Activated T-cell treated with anti-CD3 and anti-CD28 coated beads, Interleukin-2, amount 50 U/mL, for 24 hours (primary cell): ENCODE results near the gene ZHX3.
A peak's percentile ranks its signal among the peaks of the same experiment; 100 is the strongest.

Experiments
- DNase-seq: peaks from one replicate; pipeline ENCODE4 v3.0.0-alpha.2; 2020
- H3K27ac Mint-ChIP-seq: 2 replicates; pipeline ENCODE4 v1.8.0; 2020; ENCODE audit warnings: mild to moderate bottlenecking, mixed read lengths
- H3K27me3 Mint-ChIP-seq: 2 replicates; pipeline ENCODE4 v1.8.0; 2020; ENCODE audit warnings: mixed read lengths
- H3K36me3 Mint-ChIP-seq: 2 replicates; pipeline ENCODE4 v1.8.0; 2020; ENCODE audit warnings: low read depth, mixed read lengths
- H3K4me1 Mint-ChIP-seq: 2 replicates; pipeline ENCODE4 v1.8.0; 2020; ENCODE audit warnings: low read depth, mixed read lengths
- H3K4me3 Mint-ChIP-seq: 2 replicates; pipeline ENCODE4 v1.8.0; 2020; ENCODE audit warnings: mild to moderate bottlenecking, moderate library complexity, mixed read lengths
- H3K9me3 Mint-ChIP-seq: 2 replicates; pipeline ENCODE4 v1.8.0; 2020; ENCODE audit warnings: mixed read lengths

Gene ZHX3

DNA sequence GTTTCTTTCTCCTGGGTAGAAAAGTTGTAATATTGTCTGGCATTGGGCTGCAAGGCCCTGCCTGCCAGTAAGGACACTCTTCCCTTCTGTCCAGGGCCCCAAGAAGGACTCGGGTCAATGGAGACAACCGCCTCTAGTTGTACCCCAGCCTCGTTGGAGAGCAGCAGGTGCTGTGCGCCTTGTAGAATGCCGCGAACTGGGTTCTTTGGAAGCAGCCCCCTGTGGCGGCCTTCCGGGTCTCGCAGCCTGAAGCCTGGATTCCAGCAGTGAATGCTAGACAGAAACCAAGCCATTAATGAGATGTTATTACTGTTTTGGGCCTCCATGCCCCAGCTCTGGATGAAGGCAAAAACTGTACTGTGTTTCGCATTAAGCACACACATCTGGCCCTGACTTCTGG, 143.2 kb downstream of the ZHX3 start:
- Mint-ChIP-seq H3K36me3 (peaks cover 99% of the 10 kb centered on the region), H3K27me3 (no peaks in the 10 kb centered on the region), H3K9me3 (no peaks in the 10 kb centered on the region), H3K4me1 (peaks cover 9% of the 10 kb centered on the region), H3K4me3 (no peak overlapping the region), H3K27ac (peak overlapping the region; percentile 82)
- peak; percentile 26 for DNase-seq

DNA sequence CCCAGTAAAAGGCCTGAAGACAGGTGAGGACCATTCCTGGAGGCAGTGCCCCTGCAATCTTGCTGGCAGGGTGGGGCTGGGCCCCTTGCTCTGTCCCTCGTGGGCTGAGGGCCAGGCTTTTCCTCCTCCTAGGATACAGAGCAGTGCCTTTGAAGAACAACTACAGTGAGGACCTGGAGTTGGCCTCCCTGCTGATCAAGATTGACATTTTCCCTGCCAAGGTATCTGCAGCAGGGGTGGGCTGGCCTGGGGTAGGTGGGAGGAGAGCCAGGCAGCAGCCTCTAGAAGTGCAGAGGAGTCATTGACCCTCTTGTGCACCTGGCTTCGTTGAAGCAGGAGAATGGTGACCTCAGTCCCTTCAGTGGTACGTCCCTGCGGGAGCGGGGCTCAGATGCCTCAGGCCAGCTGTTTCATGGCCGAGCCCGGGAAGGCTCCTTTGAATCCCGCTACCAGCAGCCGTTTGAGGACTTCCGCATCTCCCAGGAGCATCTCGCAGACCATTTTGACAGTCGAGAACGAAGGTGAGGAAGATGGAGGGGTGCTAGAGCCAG, 143.7 kb downstream of the ZHX3 start:
- Mint-ChIP-seq H3K27ac (peak overlapping the region; percentile 88), H3K27me3 (no peaks in the 10 kb centered on the region), H3K4me3 (no peak overlapping the region), H3K9me3 (no peaks in the 10 kb centered on the region), H3K4me1 (peaks cover 9% of the 10 kb centered on the region), H3K36me3 (peaks cover 99% of the 10 kb centered on the region)
- DNase-seq: peak; percentile 23

DNA sequence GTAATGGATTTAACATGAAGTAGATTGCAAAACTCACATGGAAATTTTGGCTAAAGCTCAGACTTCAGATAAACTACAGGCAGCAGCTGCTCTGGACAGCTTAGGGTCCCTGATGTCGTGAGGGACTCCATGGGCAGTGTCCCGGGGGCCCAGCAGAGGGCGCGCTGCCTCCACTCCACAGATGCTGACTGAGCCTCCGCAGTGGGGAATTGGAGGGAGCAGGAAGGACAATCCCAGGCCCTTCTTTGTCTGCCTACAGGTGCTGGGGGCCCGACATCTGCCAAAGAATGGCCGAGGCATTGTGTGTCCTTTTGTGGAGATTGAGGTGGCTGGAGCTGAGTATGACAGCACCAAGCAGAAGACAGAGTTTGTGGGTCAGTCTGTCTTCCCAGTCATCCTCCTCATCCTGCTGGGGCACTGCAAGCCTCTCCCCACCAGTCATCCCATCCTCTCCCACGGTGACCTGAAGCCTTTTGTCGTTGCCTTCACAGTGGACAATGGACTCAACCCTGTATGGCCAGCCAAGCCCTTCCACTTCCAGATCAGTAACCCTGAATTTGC, 144.3 kb downstream of the ZHX3 start:
- no peak overlapping the region for H3K4me3 Mint-ChIP-seq
- no peaks in the 10 kb centered on the region for H3K9me3 Mint-ChIP-seq
- H3K36me3 Mint-ChIP-seq: peaks cover 99% of the 10 kb centered on the region
- H3K4me1 Mint-ChIP-seq: peaks cover 9% of the 10 kb centered on the region
- peak; percentile 81 for DNase-seq
- peak overlapping the region; percentile 88 for H3K27ac Mint-ChIP-seq
- no peaks in the 10 kb centered on the region for H3K27me3 Mint-ChIP-seq

DNA sequence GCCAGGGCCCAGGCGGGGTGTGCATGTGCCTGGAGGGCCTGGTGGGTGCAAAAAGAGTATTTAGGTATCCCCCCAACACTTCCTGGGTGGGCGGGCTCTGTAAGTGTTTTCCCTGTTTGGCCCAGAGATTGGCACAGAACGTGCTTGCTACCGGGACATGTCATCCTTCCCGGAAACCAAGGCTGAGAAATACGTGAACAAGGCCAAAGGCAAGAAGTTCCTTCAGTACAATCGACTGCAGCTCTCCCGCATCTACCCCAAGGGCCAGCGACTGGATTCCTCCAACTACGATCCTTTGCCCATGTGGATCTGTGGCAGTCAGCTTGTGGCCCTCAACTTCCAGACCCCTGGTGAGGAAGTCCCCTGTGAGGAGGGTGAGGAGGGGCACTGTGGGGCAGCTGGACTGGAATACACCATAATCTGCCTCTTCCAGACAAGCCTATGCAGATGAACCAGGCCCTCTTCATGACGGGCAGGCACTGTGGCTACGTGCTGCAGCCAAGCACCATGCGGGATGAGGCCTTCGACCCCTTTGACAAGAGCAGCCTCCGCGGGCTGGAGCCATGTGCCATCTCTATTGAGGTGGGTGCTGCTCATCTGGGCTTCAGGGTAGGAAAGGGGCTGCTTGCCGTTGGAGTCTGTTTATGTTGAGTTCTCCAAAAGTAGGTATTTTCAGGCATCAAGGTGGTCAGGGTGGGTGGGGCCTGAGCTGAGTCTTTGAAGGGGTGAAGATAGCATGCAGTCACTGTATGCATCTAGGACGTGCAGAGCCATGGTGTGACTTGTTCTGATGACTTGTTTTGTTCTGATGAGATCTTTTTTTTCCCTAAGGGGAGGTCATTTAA, 145.0 kb downstream of the ZHX3 start:
- no peaks in the 10 kb centered on the region for H3K27me3 Mint-ChIP-seq
- peak; percentile 35 for DNase-seq
- peaks cover 99% of the 10 kb centered on the region for H3K36me3 Mint-ChIP-seq
- H3K9me3 Mint-ChIP-seq: no peaks in the 10 kb centered on the region
- H3K4me1 Mint-ChIP-seq: peaks cover 16% of the 10 kb centered on the region
- no peak overlapping the region for H3K4me3 Mint-ChIP-seq
- peak overlapping the region; percentile 88 for H3K27ac Mint-ChIP-seq

DNA sequence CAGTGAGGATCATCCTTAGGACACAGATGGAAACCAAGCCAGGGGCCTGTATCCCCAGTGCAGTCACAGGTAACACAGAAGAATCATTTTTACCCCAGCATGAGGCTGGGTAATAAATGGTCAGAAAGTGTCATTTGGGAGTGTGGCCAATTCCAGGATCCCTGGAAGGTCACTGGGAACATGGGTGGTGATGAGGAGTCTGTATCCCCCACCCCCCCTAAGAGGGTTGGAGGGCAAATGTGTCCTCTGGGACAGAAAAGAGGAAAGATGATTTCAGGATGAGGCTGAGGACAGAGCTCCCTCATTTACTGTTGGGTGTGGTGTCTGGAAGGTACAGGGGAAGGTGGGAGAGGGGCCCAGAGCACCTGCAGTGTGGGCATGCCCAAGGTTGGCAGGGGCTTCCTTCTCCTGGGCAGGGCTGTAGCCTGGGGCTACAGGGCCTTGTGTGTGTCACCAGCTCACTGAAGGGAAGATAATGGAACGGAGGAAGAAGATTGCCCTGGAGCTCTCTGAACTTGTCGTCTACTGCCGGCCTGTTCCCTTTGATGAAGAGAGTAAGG, 145.7 kb downstream of the ZHX3 start:
- Mint-ChIP-seq H3K4me3 (no peak overlapping the region), H3K4me1 (peaks cover 23% of the 10 kb centered on the region), H3K9me3 (no peaks in the 10 kb centered on the region), H3K27ac (peak overlapping the region; percentile 88), H3K27me3 (no peaks in the 10 kb centered on the region), H3K36me3 (peaks cover 99% of the 10 kb centered on the region)
- DNase-seq: peak; percentile 28

DNA sequence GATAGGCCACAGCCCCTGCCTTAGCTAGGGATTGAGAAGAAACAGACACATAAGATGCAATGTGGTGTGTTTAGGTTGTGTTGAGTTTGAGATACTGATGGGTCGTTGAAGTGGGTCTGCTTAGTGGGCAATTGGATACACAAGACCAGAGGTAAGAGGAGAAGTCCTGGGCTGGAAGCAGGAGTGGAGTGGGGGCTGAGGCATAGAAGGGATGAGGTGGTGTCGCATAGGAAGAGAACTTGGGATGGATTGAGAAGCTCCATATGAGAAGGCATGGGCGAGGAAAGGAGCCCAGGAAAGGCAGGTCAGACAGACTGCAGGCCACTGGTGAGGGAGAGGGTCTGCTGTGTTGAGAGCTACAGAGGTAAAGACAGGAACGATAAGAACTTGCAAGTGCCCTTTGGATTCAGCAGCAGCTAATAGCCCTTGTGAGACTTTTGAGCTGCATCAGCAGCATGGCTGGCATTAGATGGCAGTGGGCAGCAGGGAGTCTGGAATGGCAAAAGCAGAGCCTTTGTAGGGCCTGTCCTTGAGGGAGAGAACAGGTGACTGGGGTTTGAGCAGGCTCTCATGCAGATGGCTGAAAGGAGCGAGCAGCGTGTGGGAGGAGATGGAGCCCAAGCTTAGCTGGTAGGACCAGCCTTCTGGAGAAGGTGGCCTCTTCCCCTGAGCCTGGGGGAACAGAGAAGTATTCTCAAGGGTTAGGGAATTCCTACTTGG, 147.0 kb downstream of the ZHX3 start:
- Mint-ChIP-seq H3K9me3 (no peaks in the 10 kb centered on the region), H3K27me3 (no peaks in the 10 kb centered on the region), H3K27ac (peak overlapping the region; percentile 60), H3K4me1 (peaks cover 33% of the 10 kb centered on the region), H3K36me3 (peaks cover 99% of the 10 kb centered on the region), H3K4me3 (no peak overlapping the region)
- DNase-seq: peak; percentile 27

DNA sequence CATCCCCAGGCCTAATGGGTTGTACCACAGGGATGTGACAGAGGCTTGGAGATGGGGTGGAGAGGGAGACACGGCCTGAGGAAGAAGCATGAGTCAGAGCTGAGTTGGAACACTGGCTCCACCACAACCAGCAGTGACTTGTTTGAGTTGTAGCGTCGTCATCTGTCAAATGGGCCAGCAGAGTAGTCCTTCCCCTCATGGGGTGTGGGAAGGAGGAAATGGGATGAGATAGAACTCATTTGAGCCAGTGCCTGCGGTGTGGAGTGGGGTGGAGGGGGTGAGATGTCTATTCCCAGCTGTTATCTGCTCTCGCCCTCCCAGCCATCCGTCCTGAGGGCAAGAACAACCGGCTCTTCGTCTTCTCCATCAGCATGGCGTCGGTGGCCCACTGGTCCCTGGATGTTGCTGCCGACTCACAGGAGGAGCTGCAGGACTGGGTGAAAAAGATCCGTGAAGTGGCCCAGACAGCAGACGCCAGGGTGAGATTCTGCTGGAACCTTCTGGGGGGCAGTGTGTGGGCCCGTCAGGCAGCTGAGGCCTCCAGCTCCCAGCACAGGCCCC, 147.7 kb downstream of the ZHX3 start:
- Mint-ChIP-seq H3K27ac (peak overlapping the region; percentile 60), H3K9me3 (no peaks in the 10 kb centered on the region), H3K4me3 (no peak overlapping the region), H3K4me1 (peaks cover 34% of the 10 kb centered on the region), H3K27me3 (no peaks in the 10 kb centered on the region), H3K36me3 (peaks cover 99% of the 10 kb centered on the region)
- peak; percentile 15 for DNase-seq

DNA sequence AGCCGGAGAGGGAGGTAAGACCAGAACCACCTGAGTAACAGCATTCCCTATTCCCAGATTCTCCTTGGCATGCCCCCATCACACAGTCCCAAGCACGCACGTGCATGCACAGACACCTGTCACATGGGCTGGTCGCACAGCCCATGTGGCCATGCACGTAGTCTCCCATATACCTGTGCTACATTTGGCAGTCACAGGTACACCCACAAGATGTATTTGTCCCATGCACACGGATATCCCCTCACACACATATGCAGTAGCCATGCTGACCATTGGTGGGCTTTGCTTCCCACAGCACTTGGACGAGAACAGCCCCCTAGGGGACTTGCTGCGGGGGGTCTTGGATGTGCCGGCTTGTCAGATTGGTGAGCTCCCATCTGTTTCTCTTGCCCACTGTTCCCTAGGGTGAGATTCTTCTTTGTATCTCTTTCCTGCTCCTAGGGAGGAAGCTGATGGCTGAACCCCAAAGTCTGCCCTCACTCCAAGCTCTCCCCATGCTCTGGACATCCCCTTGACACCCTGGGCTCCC, 148.3 kb downstream of the ZHX3 start:
- peaks cover 36% of the 10 kb centered on the region for H3K4me1 Mint-ChIP-seq
- peaks cover 99% of the 10 kb centered on the region for H3K36me3 Mint-ChIP-seq
- H3K27ac Mint-ChIP-seq: peak overlapping the region; percentile 60
- H3K27me3 Mint-ChIP-seq: no peaks in the 10 kb centered on the region
- no peak overlapping the region for H3K4me3 Mint-ChIP-seq
- no peaks in the 10 kb centered on the region for H3K9me3 Mint-ChIP-seq
- DNase-seq: peak; percentile 6

DNA sequence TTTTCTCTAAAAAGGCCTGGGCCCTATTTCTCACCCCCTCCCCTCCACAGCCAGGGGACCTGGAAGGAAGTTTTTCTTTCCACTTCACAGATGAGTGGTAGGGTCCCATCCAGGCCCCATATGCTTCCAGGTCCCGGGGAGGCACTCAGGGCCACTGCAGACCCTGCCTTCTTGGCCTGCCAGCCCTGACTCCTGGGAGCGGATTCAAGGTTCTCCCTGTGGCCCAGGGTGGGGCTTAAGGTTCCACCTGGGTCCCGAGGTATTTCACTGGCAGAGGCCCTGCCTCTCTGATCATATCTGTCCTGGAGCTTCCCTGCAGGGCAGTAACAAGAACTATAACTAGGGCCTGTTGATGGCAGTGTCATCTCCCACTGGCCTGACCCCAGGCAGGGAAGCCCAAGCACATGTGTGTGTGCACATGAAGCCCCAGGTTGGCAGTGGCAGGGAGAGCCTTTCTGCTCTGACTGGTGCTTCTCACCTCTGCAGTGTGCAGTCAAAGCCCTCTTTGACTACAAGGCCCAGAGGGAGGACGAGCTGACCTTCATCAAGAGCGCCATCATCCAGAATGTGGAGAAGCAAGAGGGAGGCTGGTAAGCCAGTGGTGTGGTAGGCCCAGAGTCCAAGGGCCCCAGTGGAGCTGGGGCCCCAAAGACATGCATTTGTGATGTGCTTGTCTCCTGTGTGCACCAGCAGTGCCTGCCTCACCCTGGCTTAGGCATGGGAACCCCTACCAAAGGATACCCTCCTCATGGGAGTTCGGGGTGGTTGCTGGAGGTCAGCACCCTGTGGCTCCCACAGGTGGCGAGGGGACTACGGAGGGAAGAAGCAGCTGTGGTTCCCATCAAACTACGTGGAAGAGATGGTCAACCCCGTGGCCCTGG, 149.0 kb downstream of the ZHX3 start:
- Mint-ChIP-seq H3K27ac (peak overlapping the region; percentile 70), H3K4me1 (peaks cover 37% of the 10 kb centered on the region), H3K4me3 (no peak overlapping the region), H3K9me3 (no peaks in the 10 kb centered on the region), H3K27me3 (no peaks in the 10 kb centered on the region), H3K36me3 (peaks cover 99% of the 10 kb centered on the region)
- DNase-seq: peak; percentile 28

DNA sequence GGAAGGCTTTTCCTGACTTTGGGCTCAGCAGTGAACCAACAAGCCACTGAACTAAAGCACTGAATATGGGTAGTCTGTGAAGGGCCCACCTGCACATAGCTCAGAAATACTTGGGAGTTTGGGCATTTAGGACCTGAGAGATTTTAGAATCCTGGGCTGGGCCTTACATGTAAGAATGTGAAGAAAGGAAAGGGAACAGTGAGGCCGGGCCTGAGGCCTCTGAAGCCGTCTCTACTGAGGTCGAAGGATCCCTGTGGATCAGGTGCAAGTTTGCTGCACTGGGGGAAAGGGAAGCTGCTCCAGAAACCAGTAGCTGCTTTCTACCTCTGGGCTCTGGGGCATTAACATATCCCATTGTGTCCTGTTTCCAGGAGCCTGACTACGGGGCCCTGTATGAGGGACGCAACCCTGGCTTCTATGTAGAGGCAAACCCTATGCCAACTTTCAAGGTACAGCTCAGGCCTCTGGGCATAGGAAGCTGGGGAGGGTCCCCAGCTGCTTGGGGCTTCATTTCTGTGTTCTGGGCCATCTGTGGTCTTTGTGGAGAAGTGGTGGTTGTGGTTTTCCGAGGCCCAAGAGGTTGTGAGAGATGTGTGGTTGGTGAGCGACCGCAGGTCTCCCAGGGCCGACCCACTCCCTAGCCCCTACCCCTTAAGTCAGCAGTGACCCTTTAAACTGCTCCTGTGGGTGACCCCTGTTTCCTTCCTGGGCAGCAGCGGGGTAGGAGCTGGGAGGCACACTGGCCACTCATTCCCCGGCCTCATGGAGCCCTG, 149.9 kb downstream of the ZHX3 start:
- Mint-ChIP-seq H3K27ac (peak overlapping the region; percentile 89), H3K27me3 (no peaks in the 10 kb centered on the region), H3K4me1 (peaks cover 37% of the 10 kb centered on the region), H3K36me3 (peaks cover 99% of the 10 kb centered on the region), H3K4me3 (no peak overlapping the region), H3K9me3 (no peaks in the 10 kb centered on the region)
- no peak for DNase-seq

DNA sequence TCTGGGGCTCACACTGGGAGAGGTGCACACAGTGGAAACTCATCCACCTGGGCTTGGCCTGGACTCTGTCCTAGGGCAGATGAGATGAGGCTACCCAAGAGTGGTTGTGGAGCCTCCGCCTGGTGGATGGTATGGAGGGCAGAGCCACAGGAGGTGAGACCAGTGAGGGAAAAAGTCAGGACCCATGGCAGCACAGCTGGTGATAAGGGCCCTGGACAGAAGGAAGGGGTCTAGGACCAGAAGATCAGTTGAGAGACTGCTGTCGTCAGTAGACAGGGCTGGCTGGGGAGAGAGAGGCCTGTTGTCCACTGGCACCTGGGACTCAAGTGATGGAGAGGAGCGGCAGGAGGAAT, 150.4 kb downstream of the ZHX3 start:
- no peak overlapping the region for H3K4me3 Mint-ChIP-seq
- H3K4me1 Mint-ChIP-seq: peaks cover 41% of the 10 kb centered on the region
- H3K9me3 Mint-ChIP-seq: no peaks in the 10 kb centered on the region
- peaks cover 99% of the 10 kb centered on the region for H3K36me3 Mint-ChIP-seq
- H3K27me3 Mint-ChIP-seq: no peaks in the 10 kb centered on the region
- peak overlapping the region; percentile 89 for H3K27ac Mint-ChIP-seq
- DNase-seq: no peak

DNA sequence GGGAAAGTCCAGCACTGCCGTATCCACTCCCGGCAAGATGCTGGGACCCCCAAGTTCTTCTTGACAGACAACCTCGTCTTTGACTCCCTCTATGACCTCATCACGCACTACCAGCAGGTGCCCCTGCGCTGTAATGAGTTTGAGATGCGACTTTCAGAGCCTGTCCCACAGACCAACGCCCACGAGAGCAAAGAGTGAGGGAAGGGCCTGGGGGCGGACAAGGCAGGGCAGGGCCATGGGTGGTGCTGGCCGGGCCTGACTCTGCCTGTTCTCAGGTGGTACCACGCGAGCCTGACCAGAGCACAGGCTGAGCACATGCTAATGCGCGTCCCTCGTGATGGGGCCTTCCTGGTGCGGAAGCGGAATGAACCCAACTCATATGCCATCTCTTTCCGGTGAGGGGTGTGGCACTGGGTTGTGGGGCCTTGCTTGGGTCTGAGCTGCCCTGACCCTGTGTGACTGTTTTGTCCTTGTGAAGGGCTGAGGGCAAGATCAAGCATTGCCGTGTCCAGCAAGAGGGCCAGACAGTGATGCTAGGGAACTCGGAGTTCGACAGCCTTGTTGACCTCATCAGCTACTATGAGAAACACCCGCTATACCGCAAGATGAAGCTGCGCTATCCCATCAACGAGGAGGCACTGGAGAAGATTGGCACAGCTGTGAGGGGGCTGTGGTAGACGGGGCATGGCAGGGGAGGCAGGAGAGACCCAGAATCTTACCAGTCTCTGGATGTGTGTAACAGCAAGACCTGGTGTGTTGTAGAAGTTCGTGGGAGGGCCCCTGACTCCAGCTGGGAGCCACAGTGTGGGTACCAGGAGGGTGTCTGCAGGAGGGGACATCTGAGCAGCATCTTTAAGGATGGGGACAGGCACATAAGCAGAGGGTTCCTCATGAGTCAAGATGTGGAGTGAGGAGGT, 151.1 kb downstream of the ZHX3 start:
- Mint-ChIP-seq H3K36me3 (peaks cover 98% of the 10 kb centered on the region), H3K4me3 (no peak overlapping the region), H3K4me1 (peaks cover 41% of the 10 kb centered on the region), H3K27ac (peak overlapping the region; percentile 89), H3K27me3 (no peaks in the 10 kb centered on the region), H3K9me3 (no peaks in the 10 kb centered on the region)
- DNase-seq: no peak
